A549 treated with ZK216348 at 1 μM for 4 hours (cell line): Measurements from ENCODE around the gene CALML4. TPM values are rescaled to one million over a fixed set of nuclear protein-coding genes. Genes with fewer than 3 reads are reported as not detected.

Source experiments
- total RNA-seq: library from RNA; stranded (reverse); fragments of 200-300 nt; extraction: Qiagen RNA extraction; gene quantifications from 5 replicates; pipeline ENCODE4 v1.2.3, GENCODE V29; 2022; ENCODE audit warnings: low read depth

Gene CALML4, protein sequence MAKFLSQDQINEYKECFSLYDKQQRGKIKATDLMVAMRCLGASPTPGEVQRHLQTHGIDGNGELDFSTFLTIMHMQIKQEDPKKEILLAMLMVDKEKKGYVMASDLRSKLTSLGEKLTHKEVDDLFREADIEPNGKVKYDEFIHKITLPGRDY
- total RNA-seq, result 6.7 to 9.2 TPM (median 8.0 TPM) in 5 replicates

GRCh38 chr15:68204776-68205557 is at the start of gene CALML4:
Gene CALML4, minus strand, starts transcription at chr15:68205332. Its CDS starts 85 bp downstream, at chr15:68205247.

DNA sequence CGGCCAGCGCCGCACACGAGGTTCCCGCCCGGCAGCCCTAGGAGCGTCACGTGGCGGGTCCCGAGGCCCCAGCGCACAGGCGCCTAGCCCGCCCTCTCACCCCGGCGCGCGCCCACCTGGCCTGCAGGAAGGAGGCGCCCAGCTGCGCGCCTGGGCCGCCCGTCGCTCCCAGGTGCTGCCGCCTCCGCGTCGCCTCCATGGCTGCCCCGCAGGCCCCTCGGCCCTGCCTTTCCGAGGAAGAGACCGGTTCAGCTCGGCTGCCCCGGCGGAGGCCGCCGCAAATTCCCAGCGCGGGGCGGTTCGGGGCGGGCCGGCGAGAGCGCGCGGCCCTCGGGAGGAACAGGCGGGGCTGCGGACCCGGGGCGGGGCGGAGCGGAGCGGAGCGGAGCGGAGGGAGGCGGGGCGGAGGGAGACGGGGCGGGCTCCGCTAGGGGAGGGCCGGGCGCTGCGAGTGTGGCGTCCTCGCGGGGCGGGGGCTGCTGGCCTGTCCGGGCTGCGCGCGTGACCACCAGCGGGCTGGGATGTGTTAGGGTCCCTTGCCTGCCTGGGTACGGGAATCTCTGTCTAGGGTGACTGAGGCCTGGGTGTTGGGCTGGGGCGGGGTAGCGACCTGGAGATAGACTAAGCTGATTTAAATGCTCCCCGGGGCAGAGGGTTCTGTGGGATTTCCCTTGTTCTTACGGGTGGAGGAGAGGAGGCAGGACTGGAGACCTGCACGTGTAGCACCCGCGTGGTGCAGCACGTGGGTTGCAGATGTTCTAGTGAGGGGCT is 24.4 kb upstream of the CALML4 start, which contains the start of gene CLN6:
Gene CLN6 (minus strand): TSS at position 343 of the 771 bp plus-strand sequence. CDS start 144 bp downstream, at position 199.

Other genes with a start within 250 kb of the CALML4 start
- 17.1 to 21.7 TPM (median 19.5 TPM) in 5 replicates for gene PIAS1, start 151.0 kb downstream of the CALML4 start, total RNA-seq
- gene CLN6, start 24.4 kb upstream of the CALML4 start, total RNA-seq, result 51.3 to 88.3 TPM (median 83.2 TPM) in 5 replicates
- gene FEM1B, start 72.4 kb upstream of the CALML4 start, total RNA-seq, result 15.6 to 29.5 TPM (median 25.3 TPM) in 5 replicates
- 2.3 to 7.9 TPM (median 4.6 TPM) in 5 replicates for gene ITGA11, start 226.8 kb upstream of the CALML4 start, total RNA-seq